Activated CD8-positive, alpha-beta T cell treated with anti-CD3 and anti-CD28 coated beads for 36 hours (primary cell): ENCODE results near the gene AMOTL1. TPM values are rescaled to one million over a fixed set of nuclear protein-coding genes. Genes with fewer than 3 reads are reported as not detected.

Experiments used
- ATAC-seq: fragments of 200-7000 bp; cut with Tn5 transposase; one replicate; pipeline ENCODE4 v1.10.0; 2021; ENCODE audit warnings: mild to moderate bottlenecking, moderate library complexity
- CTCF ChIA-PET: fragments of 350-600 bp; sonication (Branson Sonifier 250); formaldehyde crosslinking; loops from one replicate; lab custom pipeline; 2021; ENCODE audit warnings: antibody characterized with exemption; lab: Charles Lee
- POLR2A ChIA-PET: fragments of 350-600 bp; sonication (Branson Sonifier 250); formaldehyde crosslinking; loops from one replicate; lab custom pipeline; 2021; ENCODE audit warnings: antibody characterized with exemption; lab: Charles Lee
- DNase-seq: peaks from one replicate; pipeline ENCODE4 v3.0.0-alpha.2; 2020
- H3K27ac Mint-ChIP-seq: one replicate; pipeline ENCODE4 v1.8.0; 2021; ENCODE audit warnings: mild to moderate bottlenecking, mixed read lengths
- H3K27me3 Mint-ChIP-seq: one replicate; pipeline ENCODE4 v1.8.0; 2021; ENCODE audit warnings: mixed read lengths
- H3K36me3 Mint-ChIP-seq: one replicate; pipeline ENCODE4 v1.8.0; 2021; ENCODE audit warnings: low read depth, mixed read lengths
- H3K4me1 Mint-ChIP-seq: one replicate; pipeline ENCODE4 v1.8.0; 2021; ENCODE audit warnings: low read depth, mixed read lengths
- H3K4me3 Mint-ChIP-seq: one replicate; pipeline ENCODE4 v1.8.0; 2021; ENCODE audit warnings: mild to moderate bottlenecking, moderate library complexity, mixed read lengths
- H3K9me3 Mint-ChIP-seq: one replicate; pipeline ENCODE4 v1.8.0; 2021; ENCODE audit warnings: mixed read lengths
- intact Hi-C: fragments of 100-400 bp; cut with micrococcal nuclease; formaldehyde crosslinking; loops from one replicate; pipeline ENCODE4 v1.10.0; 2022
- total RNA-seq, 2 experiments: library from RNA; stranded (reverse); gene quantifications; one replicate each; pipeline ENCODE4 v1.2.3, GENCODE V29; 2021
- TF ChIP-seq, protein P1 (sequence below): fragments of 200-600 bp; IDR thresholded peaks from one replicate; pipeline ENCODE4 v1.8.0; 2022; ENCODE audit warnings: antibody characterized with exemption, mild to moderate bottlenecking

Gene AMOTL1
- total RNA-seq, 2 experiments from 2014 or later: 1.5 to 1.7 TPM

DNA sequence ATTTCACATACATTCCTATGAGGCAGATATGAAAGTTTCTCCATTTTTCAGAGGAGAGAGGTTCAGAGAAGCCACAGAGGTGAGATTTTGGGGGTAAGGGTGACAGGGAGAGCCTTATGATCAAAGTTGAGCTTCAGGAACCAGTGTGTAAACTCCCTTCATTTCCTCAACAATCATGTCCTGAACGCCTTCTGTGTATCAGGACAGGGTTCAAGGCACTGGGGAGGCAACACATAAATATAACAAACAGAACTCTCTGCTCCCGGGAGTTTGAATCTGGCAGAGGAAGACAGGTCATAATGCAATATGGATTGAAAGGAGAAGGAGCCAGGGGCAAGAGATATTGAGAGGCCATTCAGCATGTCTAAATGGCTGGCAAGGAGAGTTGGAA, 28.0 kb downstream of the AMOTL1 start:
- TF ChIP-seq, protein P1, sequence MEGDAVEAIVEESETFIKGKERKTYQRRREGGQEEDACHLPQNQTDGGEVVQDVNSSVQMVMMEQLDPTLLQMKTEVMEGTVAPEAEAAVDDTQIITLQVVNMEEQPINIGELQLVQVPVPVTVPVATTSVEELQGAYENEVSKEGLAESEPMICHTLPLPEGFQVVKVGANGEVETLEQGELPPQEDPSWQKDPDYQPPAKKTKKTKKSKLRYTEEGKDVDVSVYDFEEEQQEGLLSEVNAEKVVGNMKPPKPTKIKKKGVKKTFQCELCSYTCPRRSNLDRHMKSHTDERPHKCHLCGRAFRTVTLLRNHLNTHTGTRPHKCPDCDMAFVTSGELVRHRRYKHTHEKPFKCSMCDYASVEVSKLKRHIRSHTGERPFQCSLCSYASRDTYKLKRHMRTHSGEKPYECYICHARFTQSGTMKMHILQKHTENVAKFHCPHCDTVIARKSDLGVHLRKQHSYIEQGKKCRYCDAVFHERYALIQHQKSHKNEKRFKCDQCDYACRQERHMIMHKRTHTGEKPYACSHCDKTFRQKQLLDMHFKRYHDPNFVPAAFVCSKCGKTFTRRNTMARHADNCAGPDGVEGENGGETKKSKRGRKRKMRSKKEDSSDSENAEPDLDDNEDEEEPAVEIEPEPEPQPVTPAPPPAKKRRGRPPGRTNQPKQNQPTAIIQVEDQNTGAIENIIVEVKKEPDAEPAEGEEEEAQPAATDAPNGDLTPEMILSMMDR: no peak
- intact Hi-C loops: no loop called here
- Mint-ChIP-seq H3K4me1 (no peaks in the 10 kb centered on the region), H3K27me3 (no peaks in the 10 kb centered on the region), H3K36me3 (no peaks in the 10 kb centered on the region), H3K4me3 (no peak overlapping the region), H3K27ac (no peak overlapping the region), H3K9me3 (no peaks in the 10 kb centered on the region)
- CTCF ChIA-PET: no interaction called here
- ATAC-seq: no peak
- POLR2A ChIA-PET: no interaction called here
- no peak for DNase-seq

DNA sequence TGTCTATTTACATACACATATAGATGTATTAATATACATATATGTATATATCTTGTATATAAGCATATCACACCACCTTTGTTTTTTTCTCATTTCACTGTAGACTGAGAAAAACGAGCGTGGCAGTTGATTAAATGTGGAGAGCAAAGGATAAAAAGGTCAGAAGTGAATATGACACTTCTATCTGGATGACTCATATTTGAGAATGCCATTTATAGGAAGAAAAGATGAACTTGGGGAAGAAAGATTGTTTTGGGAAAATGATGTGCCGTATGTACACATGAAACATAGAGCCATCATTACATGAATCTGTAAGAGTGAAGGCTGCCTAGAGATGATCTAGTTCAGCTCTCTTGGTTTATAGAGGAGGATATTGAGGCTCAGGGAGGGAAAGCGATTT, 28.7 kb downstream of the AMOTL1 start:
- ATAC-seq: no peak
- no peak for DNase-seq
- TF ChIP-seq, protein P1: no peak
- Mint-ChIP-seq H3K36me3 (no peaks in the 10 kb centered on the region), H3K27ac (no peak overlapping the region), H3K9me3 (no peaks in the 10 kb centered on the region), H3K27me3 (no peaks in the 10 kb centered on the region), H3K4me3 (no peak overlapping the region), H3K4me1 (no peaks in the 10 kb centered on the region)
- POLR2A ChIA-PET: no interaction called here
- intact Hi-C loops: no loop called here
- CTCF ChIA-PET: interaction anchor here (0.8 kb wide), 1 partner anchor 10 kb away, joined by 6 read pairs; no protein-coding TSS in a partner anchor

DNA sequence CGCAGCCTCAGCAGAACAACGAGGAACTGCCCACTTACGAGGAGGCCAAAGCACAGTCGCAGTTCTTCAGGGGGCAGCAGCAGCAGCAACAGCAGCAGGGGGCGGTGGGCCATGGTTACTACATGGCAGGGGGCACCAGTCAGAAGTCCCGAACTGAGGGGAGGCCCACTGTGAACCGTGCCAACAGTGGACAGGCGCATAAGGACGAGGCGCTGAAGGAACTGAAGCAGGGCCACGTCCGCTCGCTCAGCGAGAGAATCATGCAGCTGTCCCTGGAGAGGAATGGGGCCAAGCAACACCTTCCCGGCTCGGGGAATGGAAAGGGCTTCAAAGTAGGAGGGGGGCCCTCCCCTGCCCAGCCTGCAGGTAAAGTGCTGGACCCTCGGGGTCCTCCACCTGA, 31.6 kb downstream of the AMOTL1 start:
- no peak overlapping the region for H3K4me3 Mint-ChIP-seq
- ATAC-seq: no peak
- H3K36me3 Mint-ChIP-seq: no peaks in the 10 kb centered on the region
- H3K4me1 Mint-ChIP-seq: no peaks in the 10 kb centered on the region
- DNase-seq: no peak
- POLR2A ChIA-PET: no interaction called here
- no peaks in the 10 kb centered on the region for H3K9me3 Mint-ChIP-seq
- TF ChIP-seq, protein P1: no peak
- CTCF ChIA-PET: no interaction called here
- no peaks in the 10 kb centered on the region for H3K27me3 Mint-ChIP-seq
- H3K27ac Mint-ChIP-seq: no peak overlapping the region
- intact Hi-C loops: no loop called here

DNA sequence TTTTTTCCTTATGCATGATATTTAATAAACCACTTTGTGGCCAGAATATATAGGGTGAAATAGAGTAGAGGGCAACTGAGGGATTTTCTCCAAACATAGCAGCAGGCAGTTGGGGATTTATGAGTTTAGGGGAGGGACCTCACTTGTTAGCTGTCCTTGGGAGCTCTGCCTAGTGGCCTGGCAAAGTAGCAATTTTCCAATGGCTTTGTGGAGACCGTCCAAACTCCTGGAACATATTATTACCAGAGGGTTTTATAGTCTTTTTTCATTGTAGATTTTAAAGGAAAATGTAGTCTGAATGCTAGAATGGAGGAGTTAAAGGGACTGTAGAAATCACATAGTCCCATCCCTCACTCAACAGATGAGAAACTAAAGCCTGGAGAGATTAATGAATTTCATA, 32.3 kb downstream of the AMOTL1 start:
- Mint-ChIP-seq H3K9me3 (no peaks in the 10 kb centered on the region), H3K27ac (no peak overlapping the region), H3K36me3 (no peaks in the 10 kb centered on the region), H3K27me3 (no peaks in the 10 kb centered on the region), H3K4me1 (no peaks in the 10 kb centered on the region), H3K4me3 (no peak overlapping the region)
- no peak for ATAC-seq
- ChIA-PET POLR2A (no interaction called here), CTCF (no interaction called here)
- DNase-seq: no peak
- intact Hi-C loops: no loop called here
- TF ChIP-seq, protein P1: no peak

DNA sequence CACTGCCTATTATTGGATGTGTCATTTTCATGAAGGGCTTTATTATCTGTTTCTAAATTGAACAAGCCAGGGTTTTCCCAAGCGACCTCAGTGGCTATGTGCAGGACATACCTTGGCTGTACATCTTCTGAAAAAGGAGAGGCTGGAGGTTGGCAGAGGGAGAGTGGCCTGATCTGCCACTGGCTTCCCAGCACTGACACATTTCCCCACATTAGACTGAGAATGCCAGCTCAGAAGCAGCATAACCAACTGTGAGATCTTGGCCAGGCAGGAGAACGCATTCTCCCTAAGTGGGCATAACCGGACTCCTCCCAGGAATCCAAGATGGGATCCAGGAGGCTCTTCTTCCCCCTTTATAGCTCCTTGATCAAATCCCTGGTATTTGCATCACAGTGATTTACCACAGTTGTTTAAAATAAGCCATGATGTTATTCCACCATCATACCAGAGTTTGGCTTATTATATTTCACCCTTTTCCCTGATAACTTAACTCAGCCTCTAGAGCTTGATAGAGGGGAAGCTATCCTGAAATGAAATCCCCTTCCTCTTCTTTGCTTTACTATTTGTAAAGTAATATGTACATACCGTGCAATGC, 33.8 kb downstream of the AMOTL1 start:
- TF ChIP-seq, protein P1: no peak
- peaks cover 1% of the 10 kb centered on the region for H3K27me3 Mint-ChIP-seq
- ChIA-PET CTCF (interaction anchor here (1.0 to 1.5 kb wide), 2 partner anchors 16 to 238 kb away, joined by 3 to 5 read pairs; no protein-coding TSS in a partner anchor), POLR2A (no interaction called here)
- no peaks in the 10 kb centered on the region for H3K36me3 Mint-ChIP-seq
- no peaks in the 10 kb centered on the region for H3K9me3 Mint-ChIP-seq
- ATAC-seq (no peak), DNase-seq (no peak)
- H3K4me1 Mint-ChIP-seq: no peaks in the 10 kb centered on the region
- intact Hi-C loops: no loop called here
- H3K4me3 Mint-ChIP-seq: no peak overlapping the region
- H3K27ac Mint-ChIP-seq: no peak overlapping the region
